NT2/D1 (cell line): ENCODE measurements around the gene DUSP5.

Experiments
- SUZ12 ChIP-seq: IDR thresholded peaks from 2 replicates; pipeline ENCODE4 v1.6.1; 2011; ENCODE audit not compliant: insufficient read length, insufficient read depth; ENCODE audit errors: extremely low read depth
- YY1 ChIP-seq: IDR thresholded peaks from 2 replicates; pipeline ENCODE4 v1.6.1; 2011; ENCODE audit not compliant: insufficient read length, insufficient read depth
- ZNF274 ChIP-seq: IDR thresholded peaks from 2 replicates; pipeline ENCODE4 v1.6.1; 2011; ENCODE audit warnings: mild to moderate bottlenecking, low read depth, low read length

DNA sequence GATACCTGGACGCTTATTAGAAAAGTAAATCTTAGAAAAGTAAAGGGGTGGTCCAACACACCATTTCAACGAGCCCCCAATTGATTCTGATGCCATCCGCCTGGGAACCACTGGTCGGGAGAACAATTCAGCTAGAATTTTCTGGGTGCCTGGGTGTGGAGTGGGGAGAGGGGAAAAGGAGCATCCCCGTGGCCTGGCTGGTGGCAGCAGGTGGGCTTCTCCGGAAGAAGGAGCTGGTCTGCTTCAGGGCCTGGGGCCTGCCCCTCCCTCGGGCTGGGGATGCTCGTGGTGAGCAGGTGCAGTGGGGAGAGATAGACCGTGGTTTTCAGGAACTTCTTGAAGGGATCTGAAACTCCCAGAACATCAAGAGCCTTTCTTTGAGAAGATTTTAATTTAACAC lies 39.9 kb upstream of the DUSP5 start:
- TF ChIP-seq ZNF274 (no peak), YY1 (no peak), SUZ12 (no peak)
